Kidney epithelial cell (primary cell): ENCODE results near the gene PTPRQ. TPM values are rescaled to one million over a fixed set of nuclear protein-coding genes. Genes with fewer than 3 reads are reported as not detected.
A peak's percentile ranks its signal among the peaks of the same experiment; 100 is the strongest.

Experiments
- DNase-seq: peaks from one replicate; pipeline ENCODE4 v3.0.0-alpha.2; 2010; ENCODE audit warnings: low read depth
- H3K27me3 ChIP-seq: 2 replicates; pipeline ENCODE4 v1.6.0; 2011; ENCODE audit warnings: low read length; ENCODE audit not compliant: control insufficient read depth, insufficient read depth
- H3K36me3 ChIP-seq: 2 replicates; pipeline ENCODE4 v1.5.1; 2011; ENCODE audit warnings: low read length; ENCODE audit not compliant: control insufficient read depth, insufficient read depth
- H3K4me3 ChIP-seq: 2 replicates; pipeline ENCODE4 v1.5.1; 2011; ENCODE audit warnings: low read depth, mild to moderate bottlenecking, control low read depth, low read length
- total RNA-seq: library from RNA; depleted of rRNA; stranded (reverse); fragments of >200 nt; gene quantifications from 2 replicates; pipeline ENCODE4 v1.2.3, GENCODE V29; 2015
- TF ChIP-seq, protein P1 (sequence below): IDR thresholded peaks from 2 replicates; pipeline ENCODE4 v1.5.1; 2011; ENCODE audit warnings: mild to moderate bottlenecking, moderate library complexity, low read length, control low read depth, inconsistent platforms; ENCODE audit not compliant: insufficient read depth, poor library complexity, severe bottlenecking

Gene PTPRQ
- total RNA-seq, 1 donor from 2014 or later, result under 0.01 TPM

GRCh38 chr12:80551897-80552296 lies 107.9 kb downstream of the PTPRQ start:
- no peak overlapping the region for H3K4me3 ChIP-seq
- no peaks in the 10 kb centered on the region for H3K27me3 ChIP-seq
- no peaks in the 10 kb centered on the region for H3K36me3 ChIP-seq
- TF ChIP-seq, protein P1, sequence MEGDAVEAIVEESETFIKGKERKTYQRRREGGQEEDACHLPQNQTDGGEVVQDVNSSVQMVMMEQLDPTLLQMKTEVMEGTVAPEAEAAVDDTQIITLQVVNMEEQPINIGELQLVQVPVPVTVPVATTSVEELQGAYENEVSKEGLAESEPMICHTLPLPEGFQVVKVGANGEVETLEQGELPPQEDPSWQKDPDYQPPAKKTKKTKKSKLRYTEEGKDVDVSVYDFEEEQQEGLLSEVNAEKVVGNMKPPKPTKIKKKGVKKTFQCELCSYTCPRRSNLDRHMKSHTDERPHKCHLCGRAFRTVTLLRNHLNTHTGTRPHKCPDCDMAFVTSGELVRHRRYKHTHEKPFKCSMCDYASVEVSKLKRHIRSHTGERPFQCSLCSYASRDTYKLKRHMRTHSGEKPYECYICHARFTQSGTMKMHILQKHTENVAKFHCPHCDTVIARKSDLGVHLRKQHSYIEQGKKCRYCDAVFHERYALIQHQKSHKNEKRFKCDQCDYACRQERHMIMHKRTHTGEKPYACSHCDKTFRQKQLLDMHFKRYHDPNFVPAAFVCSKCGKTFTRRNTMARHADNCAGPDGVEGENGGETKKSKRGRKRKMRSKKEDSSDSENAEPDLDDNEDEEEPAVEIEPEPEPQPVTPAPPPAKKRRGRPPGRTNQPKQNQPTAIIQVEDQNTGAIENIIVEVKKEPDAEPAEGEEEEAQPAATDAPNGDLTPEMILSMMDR, result no peak
- peak; percentile 65 for DNase-seq

GRCh38 chr12:80553316-80553715 lies 109.3 kb downstream of the PTPRQ start:
- TF ChIP-seq, protein P1, result no peak
- H3K27me3 ChIP-seq, result no peaks in the 10 kb centered on the region
- H3K36me3 ChIP-seq, result no peaks in the 10 kb centered on the region
- DNase-seq, result peak; percentile 53
- no peak overlapping the region for H3K4me3 ChIP-seq

GRCh38 chr12:80556566-80556965 lies 112.5 kb downstream of the PTPRQ start:
- TF ChIP-seq, protein P1, result no peak
- Histone ChIP-seq H3K4me3 (no peak overlapping the region), H3K27me3 (no peaks in the 10 kb centered on the region), H3K36me3 (no peaks in the 10 kb centered on the region)
- no peak for DNase-seq

GRCh38 chr12:80559766-80560165 lies 115.7 kb downstream of the PTPRQ start:
- no peak overlapping the region for H3K4me3 ChIP-seq
- TF ChIP-seq, protein P1, result no peak
- H3K36me3 ChIP-seq, result no peaks in the 10 kb centered on the region
- DNase-seq, result no peak
- H3K27me3 ChIP-seq, result no peaks in the 10 kb centered on the region

GRCh38 chr12:80565271-80565670 lies 121.2 kb downstream of the PTPRQ start:
- no peaks in the 10 kb centered on the region for H3K36me3 ChIP-seq
- DNase-seq, result no peak
- no peaks in the 10 kb centered on the region for H3K27me3 ChIP-seq
- no peak overlapping the region for H3K4me3 ChIP-seq
- TF ChIP-seq, protein P1, result no peak

- DNase-seq, result no peak
- H3K4me3 ChIP-seq, result no peak overlapping the region
- H3K27me3 ChIP-seq, result no peaks in the 10 kb centered on the region
- H3K36me3 ChIP-seq, result no peaks in the 10 kb centered on the region
- TF ChIP-seq, protein P1, result no peak
Observed at GRCh38 chr12:80567401-80567800, 123.4 kb downstream of the PTPRQ start.
